OCI-LY3 (cell line): ENCODE results near the gene NME3.

Experiments
- H2AFZ ChIP-seq: fragments of 200-600, 300-600 bp; shearing (Covaris generic); 2 replicates; pipeline ENCODE4 v1.6.0; 2014; ENCODE audit warnings: antibody characterized with exemption, low read depth, low read length
- H3K27ac ChIP-seq: fragments of 200-600, 300-600 bp; sonication (generic); 2 replicates; pipeline ENCODE4 v1.5.1; 2014; ENCODE audit warnings: mild to moderate bottlenecking, low read length, moderate library complexity, mixed read lengths
- H3K27me3 ChIP-seq: fragments of 200-600, 300-600 bp; sonication (generic); 2 replicates; pipeline ENCODE4 v1.6.1; 2014; ENCODE audit warnings: low read depth, low read length, mixed read lengths
- H3K36me3 ChIP-seq: fragments of 200-600, 300-600 bp; sonication (generic); replicated peaks from 2 replicates; pipeline ENCODE3; 2014; ENCODE audit warnings: low read depth, low read length, mixed read lengths
- H3K4me1 ChIP-seq: fragments of 300-600, 200-600 bp; sonication (generic); 2 replicates; pipeline ENCODE4 v1.6.1; 2014; ENCODE audit warnings: low read length, mixed read lengths
- H3K4me2 ChIP-seq: fragments of 200-600, 300-600 bp; sonication (generic); 2 replicates; pipeline ENCODE4 v1.6.1; 2014; ENCODE audit warnings: low read length, mixed read lengths
- H3K4me3 ChIP-seq: fragments of 300-600, 200-600 bp; sonication (generic); 2 replicates; pipeline ENCODE4 v1.5.1; 2014; ENCODE audit warnings: antibody characterized with exemption, mild to moderate bottlenecking, low read length, moderate library complexity
- H3K79me2 ChIP-seq: fragments of 300-600, 200-600 bp; shearing (Covaris generic); 2 replicates; pipeline ENCODE4 v1.6.1; 2014; ENCODE audit warnings: mild to moderate bottlenecking, low read length, mixed read lengths
- H3K9ac ChIP-seq: fragments of 300-600, 200-600 bp; shearing (Covaris generic); 2 replicates; pipeline ENCODE4 v1.6.0; 2014; ENCODE audit warnings: mild to moderate bottlenecking, low read length, moderate library complexity
- H3K9me3 ChIP-seq: fragments of 200-600, 300-600 bp; shearing (Covaris generic); 2 replicates; pipeline ENCODE4 v1.6.1; 2014; ENCODE audit warnings: low read length, mixed read lengths; ENCODE audit not compliant: insufficient read depth
- H4K20me1 ChIP-seq: fragments of 200-600, 300-600 bp; sonication (generic); 2 replicates; pipeline ENCODE4 v1.6.1; 2016; ENCODE audit warnings: low read length, mixed read lengths; ENCODE audit not compliant: insufficient read depth
- EZH2phosphoT487 ChIP-seq: fragments of 200-600 bp; shearing (Covaris generic); IDR thresholded peaks from 2 replicates; pipeline ENCODE4 v1.6.1; 2018; ENCODE audit warnings: antibody characterized with exemption, mixed run types, low read depth
- TF ChIP-seq, protein P1 (sequence below): fragments of 200-600, 300-600 bp; sonication (generic); IDR thresholded peaks from 2 replicates; pipeline ENCODE4 v1.5.1; 2014; ENCODE audit warnings: antibody characterized with exemption, low read length, low read depth

The NME3 gene

DNA sequence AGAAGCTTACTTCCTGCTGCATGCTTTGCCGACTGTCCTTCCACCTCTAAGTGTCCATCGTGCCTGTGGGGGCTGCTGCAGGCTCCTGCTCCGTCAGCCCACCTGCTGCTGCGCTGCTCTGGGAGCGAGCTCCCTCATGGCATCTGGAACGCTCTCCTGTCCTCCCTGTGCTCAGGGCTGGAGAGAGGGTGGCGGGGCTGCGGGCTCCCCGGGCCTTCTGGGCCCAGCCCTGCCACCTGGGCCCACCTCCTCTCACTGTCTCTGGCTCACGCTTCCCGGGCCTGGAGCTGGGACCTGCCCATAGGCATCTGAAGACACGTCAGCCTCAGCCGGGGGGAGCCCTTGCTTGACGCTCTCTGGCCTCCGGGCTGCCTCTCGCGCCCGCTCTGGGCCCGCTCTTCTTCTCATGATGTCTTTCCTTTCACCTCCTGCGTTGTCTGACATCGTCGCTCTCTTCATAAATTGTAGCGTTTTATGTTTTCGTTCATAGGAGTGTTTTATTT is 27.0 kb downstream of the NME3 start:
- H2AFZ ChIP-seq = no peak overlapping the region
- no peaks in the 10 kb centered on the region for H3K4me1 ChIP-seq
- H3K27ac ChIP-seq = no peak overlapping the region
- peaks cover under 1% of the 10 kb centered on the region for H3K36me3 ChIP-seq
- H3K9ac ChIP-seq = no peak overlapping the region
- no peaks in the 10 kb centered on the region for H4K20me1 ChIP-seq
- TF ChIP-seq EZH2phosphoT487 = no peak
- TF ChIP-seq, protein P1, sequence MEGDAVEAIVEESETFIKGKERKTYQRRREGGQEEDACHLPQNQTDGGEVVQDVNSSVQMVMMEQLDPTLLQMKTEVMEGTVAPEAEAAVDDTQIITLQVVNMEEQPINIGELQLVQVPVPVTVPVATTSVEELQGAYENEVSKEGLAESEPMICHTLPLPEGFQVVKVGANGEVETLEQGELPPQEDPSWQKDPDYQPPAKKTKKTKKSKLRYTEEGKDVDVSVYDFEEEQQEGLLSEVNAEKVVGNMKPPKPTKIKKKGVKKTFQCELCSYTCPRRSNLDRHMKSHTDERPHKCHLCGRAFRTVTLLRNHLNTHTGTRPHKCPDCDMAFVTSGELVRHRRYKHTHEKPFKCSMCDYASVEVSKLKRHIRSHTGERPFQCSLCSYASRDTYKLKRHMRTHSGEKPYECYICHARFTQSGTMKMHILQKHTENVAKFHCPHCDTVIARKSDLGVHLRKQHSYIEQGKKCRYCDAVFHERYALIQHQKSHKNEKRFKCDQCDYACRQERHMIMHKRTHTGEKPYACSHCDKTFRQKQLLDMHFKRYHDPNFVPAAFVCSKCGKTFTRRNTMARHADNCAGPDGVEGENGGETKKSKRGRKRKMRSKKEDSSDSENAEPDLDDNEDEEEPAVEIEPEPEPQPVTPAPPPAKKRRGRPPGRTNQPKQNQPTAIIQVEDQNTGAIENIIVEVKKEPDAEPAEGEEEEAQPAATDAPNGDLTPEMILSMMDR = no peak
- H3K27me3 ChIP-seq = no peaks in the 10 kb centered on the region
- no peaks in the 10 kb centered on the region for H3K79me2 ChIP-seq
- no peak overlapping the region for H3K4me2 ChIP-seq
- no peaks in the 10 kb centered on the region for H3K9me3 ChIP-seq
- no peak overlapping the region for H3K4me3 ChIP-seq

DNA sequence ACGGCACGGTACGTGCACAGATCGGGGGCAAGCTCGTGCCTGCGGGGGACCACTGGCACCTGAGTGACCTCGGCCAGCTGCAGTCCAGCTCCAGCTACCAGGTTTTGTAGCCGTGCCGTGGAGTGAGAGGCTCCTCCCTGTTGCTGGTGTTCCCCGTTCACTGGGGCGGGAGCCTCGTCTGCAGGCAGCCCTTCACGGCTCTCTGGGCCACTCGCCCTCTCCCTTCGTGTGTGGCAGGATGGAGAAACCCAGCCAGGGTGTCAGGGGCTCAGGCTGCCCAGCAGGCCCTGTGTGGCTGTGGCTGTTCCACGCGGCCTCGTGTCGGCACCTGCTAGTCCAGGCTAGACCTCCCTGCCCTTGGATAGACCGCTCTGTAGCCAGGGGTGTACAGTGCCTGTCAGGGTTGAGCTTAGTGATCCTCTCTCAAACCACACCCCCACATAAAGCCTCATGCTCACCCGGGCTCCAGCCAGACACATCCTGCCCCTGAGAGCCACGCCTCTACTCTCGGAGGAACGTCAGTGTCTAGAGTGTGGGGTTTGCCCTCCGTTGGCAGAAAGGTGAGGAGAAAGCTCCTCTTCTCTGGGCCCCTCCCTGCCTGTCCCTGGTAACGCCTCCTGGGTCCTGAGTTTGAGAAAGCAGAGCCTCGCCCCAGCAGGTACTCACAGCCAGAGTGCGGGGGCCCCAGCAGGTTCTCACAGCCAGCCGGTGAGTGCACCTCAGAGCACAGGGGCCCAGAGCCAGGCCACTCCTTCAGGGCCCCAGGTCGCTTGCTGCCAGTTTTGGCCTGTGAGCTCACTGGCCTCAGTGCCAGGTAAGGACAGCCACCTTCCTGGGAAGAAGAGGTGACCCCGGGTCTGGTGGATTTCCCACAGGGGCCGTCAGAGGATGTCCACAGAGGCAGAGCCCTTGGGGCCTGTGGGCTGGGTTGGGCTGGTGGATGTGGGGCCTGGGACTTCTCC is 27.7 kb downstream of the NME3 start:
- no peaks in the 10 kb centered on the region for H3K79me2 ChIP-seq
- no peaks in the 10 kb centered on the region for H3K36me3 ChIP-seq
- no peak overlapping the region for H3K4me2 ChIP-seq
- H2AFZ ChIP-seq = no peak overlapping the region
- no peaks in the 10 kb centered on the region for H4K20me1 ChIP-seq
- TF ChIP-seq, protein P1 = no peak
- TF ChIP-seq EZH2phosphoT487 = no peak
- no peak overlapping the region for H3K9ac ChIP-seq
- H3K4me1 ChIP-seq = no peaks in the 10 kb centered on the region
- H3K9me3 ChIP-seq = no peaks in the 10 kb centered on the region
- no peak overlapping the region for H3K27ac ChIP-seq
- no peak overlapping the region for H3K4me3 ChIP-seq
- no peaks in the 10 kb centered on the region for H3K27me3 ChIP-seq

DNA sequence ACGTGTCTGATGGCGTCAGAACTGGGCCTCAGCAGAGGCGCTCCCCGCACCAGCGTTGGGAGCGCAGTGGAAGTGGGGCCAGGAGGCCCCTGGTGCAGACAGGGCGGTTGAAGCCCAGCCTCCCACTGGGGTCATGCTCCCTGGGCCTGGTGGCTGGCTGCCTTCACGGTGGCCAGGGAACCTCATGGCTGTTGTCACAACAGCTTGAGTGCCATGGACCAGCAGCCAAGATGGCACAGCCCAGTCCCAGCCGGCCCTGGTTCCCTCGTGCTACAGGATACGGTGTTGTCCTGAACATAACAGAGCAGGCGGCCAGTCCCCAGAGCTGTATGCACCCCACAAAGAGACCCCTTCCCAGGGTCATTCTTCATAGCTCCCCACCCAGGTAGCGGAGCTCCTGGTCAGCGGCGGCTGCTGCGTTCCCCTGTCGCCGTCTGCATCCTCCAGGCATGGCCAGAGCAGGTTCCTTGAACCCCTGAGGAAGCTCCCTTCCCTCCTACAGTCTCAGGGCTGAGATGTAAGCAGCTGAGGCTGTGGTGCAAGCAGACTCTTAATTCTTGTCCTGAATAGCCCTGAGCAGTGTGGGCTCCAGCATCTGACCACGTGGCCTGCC is 29.7 kb downstream of the NME3 start:
- Histone ChIP-seq H3K4me3 (no peak overlapping the region), H3K9ac (no peak overlapping the region), H2AFZ (no peak overlapping the region), H3K79me2 (no peaks in the 10 kb centered on the region), H3K27ac (no peak overlapping the region), H3K4me1 (no peaks in the 10 kb centered on the region), H3K36me3 (no peaks in the 10 kb centered on the region), H3K4me2 (no peak overlapping the region), H3K9me3 (no peaks in the 10 kb centered on the region), H4K20me1 (no peaks in the 10 kb centered on the region), H3K27me3 (no peaks in the 10 kb centered on the region)
- TF ChIP-seq EZH2phosphoT487 = no peak
- TF ChIP-seq, protein P1 = no peak

DNA sequence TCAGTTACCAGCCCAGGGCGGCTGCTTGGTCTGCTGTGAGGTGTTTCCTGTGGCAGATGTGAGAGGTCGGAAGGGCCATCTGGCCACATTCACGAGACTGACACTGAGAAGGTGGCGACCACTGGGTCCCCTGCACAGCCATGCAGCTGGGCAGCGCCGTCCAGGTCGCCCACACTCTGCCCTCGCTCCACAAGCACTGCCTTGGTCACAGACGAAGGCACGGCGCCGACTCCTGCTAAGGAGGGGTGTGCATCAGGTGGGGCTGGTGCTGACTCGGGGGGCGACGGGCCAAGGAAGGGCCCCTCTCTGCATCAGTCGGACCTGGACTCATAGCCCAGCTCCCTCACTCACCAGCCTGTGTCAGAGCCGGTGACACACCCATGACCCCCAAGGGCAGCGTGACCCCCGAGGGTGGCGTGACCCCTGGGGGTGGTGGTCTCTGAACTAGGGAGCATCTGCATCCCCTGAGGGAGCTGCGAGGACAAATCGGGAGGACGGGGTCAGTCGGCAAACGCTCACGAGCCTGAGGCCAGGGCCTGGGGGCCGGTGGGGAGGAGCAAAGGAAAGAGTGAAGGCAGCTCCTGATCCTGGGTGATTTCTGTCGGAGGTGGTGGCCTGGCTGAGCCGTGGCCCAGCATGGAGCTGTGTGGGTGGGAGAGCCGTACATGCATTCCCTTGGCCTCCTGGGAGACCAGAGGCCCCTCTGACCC is 30.4 kb downstream of the NME3 start:
- Histone ChIP-seq H3K79me2 (no peaks in the 10 kb centered on the region), H3K4me1 (no peaks in the 10 kb centered on the region), H3K27me3 (no peaks in the 10 kb centered on the region), H2AFZ (no peak overlapping the region), H3K9me3 (no peaks in the 10 kb centered on the region), H3K4me2 (no peak overlapping the region), H3K9ac (no peak overlapping the region), H3K27ac (no peak overlapping the region), H3K4me3 (no peak overlapping the region), H4K20me1 (no peaks in the 10 kb centered on the region), H3K36me3 (no peaks in the 10 kb centered on the region)
- TF ChIP-seq, protein P1 = no peak
- no peak for TF ChIP-seq EZH2phosphoT487
